22Rv1 (cell line): Measurements from ENCODE around the gene ULK4.

Experiments
- H3K27ac ChIP-seq: fragments of 450-650 bp; 2 replicates; pipeline ENCODE4 v1.5.1; 2017
- CTCF ChIP-seq: fragments of 450-650 bp; IDR thresholded peaks from 2 replicates; pipeline ENCODE4 v1.5.1; 2017; ENCODE audit warnings: mild to moderate bottlenecking
- ZFX ChIP-seq: fragments of 450-650 bp; IDR thresholded peaks from 2 replicates; pipeline ENCODE4 v1.6.1; 2017; ENCODE audit warnings: antibody characterized with exemption, borderline replicate concordance

Gene ULK4

DNA sequence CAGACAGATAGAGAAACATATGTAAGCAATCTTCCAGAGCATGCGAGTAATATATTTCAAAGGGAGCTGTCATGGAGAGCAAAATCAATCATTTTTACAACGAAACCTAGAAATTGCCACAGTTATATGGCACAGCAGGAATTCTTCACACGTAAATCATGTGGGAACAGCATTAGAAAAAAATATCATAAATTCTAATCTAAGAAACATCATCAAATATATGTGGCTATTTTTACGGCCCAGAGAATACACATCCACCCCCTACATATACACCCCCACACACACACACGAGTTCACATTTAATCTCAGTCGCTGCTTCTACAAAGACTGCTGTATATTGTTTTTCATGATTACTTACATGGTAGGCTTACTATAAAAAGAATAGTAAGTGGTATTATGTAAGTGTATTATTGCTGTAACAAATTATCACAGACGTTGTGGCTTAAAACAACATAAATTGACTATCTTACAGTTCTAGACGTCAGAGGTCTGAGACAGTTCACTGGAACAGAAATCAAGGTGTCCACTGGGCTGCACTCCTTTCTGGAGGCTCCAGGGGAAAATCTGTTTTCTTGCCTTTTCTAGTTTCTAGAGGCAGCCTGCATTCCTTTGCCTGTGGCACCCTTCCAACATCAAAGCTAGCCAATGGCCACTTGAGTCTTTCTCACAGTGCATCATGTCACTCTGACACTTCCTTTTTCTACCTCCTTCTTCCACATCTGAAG lies 363.3 kb downstream of the ULK4 start:
- no peak overlapping the region for H3K27ac ChIP-seq
- TF ChIP-seq CTCF (no peak), ZFX (no peak)

DNA sequence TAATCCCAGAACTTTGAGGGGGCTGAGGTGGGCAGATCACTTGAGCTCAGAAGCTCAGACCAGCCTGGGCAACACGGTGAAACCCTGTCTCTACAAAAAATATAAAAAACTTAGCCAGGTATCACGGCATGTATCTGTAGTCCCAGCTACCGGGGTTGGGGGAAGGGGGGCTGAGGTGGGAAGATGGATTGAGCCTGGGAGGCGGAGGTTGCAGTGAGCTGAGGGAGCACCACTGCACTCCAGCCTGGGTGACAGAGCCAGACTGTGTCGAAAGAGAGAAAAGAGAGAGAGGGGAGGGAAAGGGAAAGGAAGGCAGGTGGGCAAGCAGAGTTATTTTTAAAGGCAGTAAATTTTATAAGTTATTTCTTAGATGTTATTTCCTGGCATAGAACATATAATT lies 368.1 kb downstream of the ULK4 start:
- H3K27ac ChIP-seq: no peak overlapping the region
- TF ChIP-seq CTCF (no peak), ZFX (no peak)

DNA sequence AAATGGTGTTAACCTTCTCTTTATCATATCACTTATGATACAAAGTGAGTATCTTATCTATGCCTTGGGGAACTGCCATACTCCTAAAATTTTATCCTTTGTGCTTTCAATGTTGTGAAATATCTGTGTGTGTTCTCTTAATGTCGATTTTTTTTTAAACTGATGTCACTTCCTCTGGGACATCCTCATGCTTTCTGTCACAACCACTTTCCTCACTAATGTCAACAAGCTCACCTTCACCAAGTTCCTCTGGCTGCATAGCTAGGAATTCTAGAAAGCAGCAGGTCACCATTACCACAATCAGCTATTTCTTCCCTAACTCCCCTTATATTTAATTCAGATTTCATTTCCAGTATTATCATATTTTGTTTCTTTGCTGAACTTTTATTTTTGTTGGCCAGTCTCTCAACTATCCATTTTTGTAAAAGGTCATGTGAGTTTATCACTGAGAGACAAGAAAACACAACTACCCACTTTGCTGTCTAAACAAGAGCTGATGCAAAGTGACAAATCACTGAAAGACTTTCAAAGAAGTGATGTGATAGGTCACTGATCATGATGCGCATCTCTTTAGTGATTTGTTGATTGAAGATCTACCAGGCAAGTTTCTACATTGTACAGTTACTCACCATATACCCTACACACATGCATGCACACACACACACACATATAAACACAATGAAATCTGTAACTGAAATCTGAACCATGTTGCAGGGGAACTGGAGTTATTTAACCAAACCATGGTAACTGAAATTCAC lies 369.0 kb downstream of the ULK4 start:
- H3K27ac ChIP-seq: no peak overlapping the region
- no peak for TF ChIP-seq CTCF
- TF ChIP-seq ZFX: no peak

- TF ChIP-seq ZFX (no peak), CTCF (no peak)
- no peak overlapping the region for H3K27ac ChIP-seq
Measured at GRCh38 chr3:41583014-41583413, 378.9 kb downstream of the ULK4 start.

DNA sequence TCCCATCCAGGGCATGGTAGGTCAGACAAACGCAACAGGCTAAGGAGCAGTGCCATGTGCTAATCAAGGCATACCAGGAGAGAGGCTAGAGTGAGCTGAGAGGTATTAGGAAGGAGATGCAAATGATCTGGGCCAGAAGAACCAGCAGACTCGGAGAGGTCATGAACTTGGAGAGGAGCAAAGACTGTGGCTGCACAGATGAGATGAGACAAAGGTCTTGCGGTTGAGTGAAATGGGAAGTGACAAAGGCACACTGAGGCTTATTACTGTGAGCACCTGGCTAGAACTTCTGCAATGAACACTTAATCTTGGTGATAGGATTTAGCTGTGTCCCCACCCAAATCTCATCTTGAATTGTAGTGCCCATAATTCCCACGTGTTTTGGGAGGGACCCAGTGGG lies 380.2 kb downstream of the ULK4 start:
- no peak overlapping the region for H3K27ac ChIP-seq
- no peak for TF ChIP-seq ZFX
- no peak for TF ChIP-seq CTCF

- TF ChIP-seq ZFX (no peak), CTCF (no peak)
- H3K27ac ChIP-seq: no peak overlapping the region
Measured at GRCh38 chr3:41580274-41580959, 381.5 kb downstream of the ULK4 start.
